ENCODE results near the gene DBF4.
"Not testable (repeated sequence)": the region's sequence is repeated elsewhere in the genome, so short reads cannot be mapped to it uniquely, and the experiment has no call there.

Gene DBF4, protein sequence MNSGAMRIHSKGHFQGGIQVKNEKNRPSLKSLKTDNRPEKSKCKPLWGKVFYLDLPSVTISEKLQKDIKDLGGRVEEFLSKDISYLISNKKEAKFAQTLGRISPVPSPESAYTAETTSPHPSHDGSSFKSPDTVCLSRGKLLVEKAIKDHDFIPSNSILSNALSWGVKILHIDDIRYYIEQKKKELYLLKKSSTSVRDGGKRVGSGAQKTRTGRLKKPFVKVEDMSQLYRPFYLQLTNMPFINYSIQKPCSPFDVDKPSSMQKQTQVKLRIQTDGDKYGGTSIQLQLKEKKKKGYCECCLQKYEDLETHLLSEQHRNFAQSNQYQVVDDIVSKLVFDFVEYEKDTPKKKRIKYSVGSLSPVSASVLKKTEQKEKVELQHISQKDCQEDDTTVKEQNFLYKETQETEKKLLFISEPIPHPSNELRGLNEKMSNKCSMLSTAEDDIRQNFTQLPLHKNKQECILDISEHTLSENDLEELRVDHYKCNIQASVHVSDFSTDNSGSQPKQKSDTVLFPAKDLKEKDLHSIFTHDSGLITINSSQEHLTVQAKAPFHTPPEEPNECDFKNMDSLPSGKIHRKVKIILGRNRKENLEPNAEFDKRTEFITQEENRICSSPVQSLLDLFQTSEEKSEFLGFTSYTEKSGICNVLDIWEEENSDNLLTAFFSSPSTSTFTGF

DNA sequence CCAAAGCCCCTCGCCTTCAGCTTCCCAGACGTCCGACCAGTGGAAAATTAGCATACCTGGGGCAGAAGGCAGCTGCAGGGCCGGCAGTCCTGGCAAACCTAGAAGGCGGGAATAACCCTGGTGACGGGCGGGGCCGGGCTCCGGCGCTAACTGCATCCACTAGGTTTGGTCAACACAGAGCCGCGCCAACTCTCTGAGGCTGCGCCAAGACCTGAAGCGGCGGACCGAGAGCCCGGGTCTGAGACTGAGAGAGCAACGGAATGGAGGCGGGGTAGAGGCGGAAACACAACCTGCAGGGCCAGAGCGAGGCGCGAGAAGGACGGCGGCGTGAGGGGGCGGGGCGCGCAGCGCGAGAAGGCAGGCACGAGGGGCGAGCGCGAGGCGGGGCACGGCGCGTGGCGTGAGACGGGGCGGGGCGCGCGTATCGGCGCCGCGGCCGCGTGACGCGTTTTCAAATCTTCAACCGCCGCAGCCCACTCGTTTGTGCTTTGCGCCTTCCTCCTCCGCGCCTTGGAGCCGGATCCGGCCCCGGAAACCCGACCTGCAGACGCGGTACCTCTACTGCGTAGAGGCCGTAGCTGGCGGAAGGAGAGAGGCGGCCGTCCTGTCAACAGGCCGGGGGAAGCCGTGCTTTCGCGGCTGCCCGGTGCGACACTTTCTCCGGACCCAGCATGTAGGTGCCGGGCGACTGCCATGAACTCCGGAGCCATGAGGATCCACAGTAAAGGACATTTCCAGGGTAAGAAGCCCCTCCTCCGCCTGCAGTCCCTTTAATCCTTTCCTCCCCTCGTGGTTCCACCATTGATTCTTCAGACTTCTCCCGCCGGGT lies at the start of gene DBF4, which contains the start of gene SLC25A40:
Gene DBF4 (plus strand): TSS at position 454 of the 829 bp plus-strand sequence. CDS start 240 bp downstream, at position 694.
Gene SLC25A40 (minus strand): TSS at position 321 of the 829 bp plus-strand sequence. CDS start 17,633 bp downstream, outside the sequence.
- DNase-seq (ENCODE audit: low read depth): peak; percentile 92

DNA sequence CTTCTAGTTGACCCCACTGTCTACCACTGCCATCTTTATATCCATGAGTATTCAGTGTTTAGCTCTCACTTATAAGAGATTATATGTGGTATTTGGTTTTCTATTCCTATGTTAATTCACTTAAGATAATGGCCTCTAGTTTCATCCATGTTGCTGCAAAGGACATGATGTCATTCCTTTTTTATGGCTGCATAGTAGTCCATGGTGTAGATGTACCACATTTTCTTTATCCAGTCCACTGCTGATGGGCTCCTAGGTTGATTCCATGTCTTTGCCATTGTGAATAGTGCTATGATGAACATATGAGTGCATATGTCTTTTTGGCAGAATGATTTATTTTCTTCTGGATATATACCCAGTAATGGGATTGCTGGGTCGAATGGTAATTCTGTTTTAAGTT lies 47.9 kb upstream of the DBF4 start:
- DNase-seq (ENCODE audit: low read depth): not testable (repeated sequence)

DNA sequence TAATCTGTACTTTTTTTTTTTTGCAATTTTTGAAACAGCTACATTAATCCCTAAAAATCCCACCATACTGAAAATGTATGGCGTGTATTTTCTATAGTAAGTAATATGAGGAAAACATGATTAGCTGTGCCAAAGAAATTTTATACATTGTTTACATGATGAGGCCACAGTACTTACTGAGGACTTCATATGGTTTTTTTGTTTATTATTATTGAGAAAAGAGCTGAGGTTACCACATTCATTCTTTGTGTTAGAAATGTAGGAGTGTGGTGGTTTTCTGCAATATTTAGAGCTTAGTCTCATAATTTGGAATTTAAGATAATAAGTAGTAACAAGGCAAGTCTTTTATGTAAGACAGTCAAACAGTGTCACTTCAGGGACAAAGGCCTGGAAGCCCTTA lies 45.2 kb upstream of the DBF4 start:
- DNase-seq (ENCODE audit: low read depth): peak; percentile 14

DNA sequence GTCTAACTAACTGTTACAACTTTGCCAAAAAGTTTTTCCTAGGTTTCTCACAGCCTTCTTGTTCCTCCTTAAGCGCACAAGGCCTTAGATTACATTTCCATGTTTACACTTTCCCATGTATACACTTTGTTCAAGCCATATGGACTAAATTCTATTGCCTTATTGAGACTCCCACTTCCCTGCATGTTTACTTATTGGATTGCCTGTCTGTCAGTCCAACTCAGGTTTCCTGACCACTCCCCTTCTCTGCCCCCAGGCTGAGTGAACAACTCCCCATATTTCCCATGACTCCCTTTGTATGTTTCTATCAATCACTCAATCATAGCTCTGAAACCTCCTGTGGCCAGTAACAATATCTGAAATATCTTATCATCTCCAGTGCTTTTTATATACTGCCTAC lies 43.2 kb upstream of the DBF4 start:
- no peak for DNase-seq (ENCODE audit: low read depth)

DNA sequence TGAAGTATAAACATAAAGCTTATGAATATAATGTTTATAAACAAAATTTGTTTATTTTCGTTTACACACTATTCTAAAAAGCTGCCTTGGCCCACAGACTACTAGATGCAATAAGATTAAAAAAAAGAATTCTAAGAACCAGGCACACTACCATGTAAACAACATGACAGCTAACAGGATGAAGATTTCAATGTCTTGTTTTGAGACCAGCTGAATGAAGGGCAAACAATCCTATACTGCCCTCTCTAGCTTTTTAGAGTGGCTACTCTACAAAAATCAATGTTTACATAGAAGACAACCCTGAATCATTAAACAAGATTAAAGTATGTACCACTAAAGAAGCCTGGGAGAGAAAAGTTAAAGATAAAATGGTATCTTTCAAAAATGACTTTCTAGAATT lies 38.7 kb upstream of the DBF4 start:
- DNase-seq (ENCODE audit: low read depth): no peak

DNA sequence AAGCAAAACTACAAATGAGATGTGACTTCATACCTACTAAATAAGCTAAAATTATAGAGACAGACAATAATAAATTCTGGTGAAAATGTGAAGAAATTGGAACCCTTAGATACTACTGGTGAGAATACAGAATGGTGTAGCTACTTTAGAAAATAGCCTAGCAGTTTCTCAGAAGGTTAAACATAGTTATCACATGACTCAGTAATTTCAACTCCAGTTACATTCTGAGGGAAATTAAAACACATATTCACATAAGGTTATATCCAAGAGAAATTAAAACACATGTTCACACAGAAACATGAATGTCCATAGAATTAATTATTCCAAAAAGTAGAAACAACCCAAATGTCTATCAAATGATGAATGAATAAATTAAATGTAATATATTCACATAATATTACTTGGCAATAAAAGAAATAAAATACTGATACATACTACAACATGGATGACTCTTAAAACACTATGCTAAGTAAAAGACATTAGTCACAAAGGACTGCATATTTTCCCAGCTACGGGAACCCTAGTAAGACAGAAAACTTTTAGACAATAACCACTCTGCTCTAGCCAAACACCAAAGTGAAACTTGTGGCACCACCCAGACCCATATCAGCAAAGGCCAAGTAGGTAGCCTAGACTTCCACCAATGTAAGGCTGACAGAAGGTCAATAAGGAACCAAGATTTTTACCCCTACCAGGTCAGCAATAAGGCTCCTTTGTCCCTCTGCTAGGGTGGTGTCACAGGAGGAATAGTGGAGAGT lies 25.3 kb upstream of the DBF4 start:
- no peak for DNase-seq (ENCODE audit: low read depth)

DNA sequence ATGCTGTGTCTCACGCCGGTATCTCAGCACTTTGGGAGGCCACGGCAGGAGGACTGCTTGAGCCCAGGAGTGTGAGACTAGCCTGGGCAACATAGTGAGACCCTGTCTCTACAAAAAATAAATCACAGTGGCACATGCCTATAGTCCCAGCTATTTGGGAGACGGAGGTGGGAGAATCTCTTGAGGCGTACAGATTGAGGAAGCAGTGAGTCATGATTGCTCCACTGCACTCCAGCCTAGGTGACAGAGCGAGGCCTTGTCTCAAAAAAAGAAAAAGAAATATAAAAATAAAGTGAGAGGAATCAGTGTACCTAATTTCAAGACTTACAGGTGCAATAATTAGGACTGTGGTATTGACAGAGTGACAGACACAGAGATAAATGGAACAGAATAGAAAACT lies 24.0 kb upstream of the DBF4 start:
- DNase-seq (ENCODE audit: low read depth): no peak

DNA sequence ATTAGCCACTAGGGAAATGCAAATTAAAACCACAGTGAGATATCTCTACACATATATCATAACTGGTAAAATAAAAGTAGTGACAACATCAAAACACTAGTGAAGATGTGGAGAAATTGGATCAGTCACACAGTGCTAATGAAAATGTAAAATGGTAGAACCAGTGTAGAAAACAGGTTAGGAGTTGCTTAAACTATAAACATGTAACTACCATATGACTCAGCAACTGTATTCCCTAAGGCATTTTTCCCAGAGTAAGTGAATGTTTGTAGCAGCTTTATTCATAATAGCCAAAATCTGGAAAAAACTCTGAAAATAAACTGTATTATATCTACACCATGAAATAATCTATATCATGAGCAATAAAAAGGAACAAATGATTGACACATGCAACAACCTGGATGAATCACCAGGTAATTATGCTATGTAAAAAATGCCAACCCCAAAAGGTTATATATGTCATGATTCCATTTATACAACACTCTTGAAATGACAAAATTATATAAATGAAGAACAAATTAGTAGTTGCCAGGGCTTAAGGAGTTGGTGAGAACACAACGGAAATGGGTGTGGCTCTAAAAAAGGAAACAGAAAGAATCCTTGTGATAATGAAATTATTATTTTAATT lies 22.9 kb upstream of the DBF4 start:
- peak; percentile 12 for DNase-seq (ENCODE audit: low read depth)

DNA sequence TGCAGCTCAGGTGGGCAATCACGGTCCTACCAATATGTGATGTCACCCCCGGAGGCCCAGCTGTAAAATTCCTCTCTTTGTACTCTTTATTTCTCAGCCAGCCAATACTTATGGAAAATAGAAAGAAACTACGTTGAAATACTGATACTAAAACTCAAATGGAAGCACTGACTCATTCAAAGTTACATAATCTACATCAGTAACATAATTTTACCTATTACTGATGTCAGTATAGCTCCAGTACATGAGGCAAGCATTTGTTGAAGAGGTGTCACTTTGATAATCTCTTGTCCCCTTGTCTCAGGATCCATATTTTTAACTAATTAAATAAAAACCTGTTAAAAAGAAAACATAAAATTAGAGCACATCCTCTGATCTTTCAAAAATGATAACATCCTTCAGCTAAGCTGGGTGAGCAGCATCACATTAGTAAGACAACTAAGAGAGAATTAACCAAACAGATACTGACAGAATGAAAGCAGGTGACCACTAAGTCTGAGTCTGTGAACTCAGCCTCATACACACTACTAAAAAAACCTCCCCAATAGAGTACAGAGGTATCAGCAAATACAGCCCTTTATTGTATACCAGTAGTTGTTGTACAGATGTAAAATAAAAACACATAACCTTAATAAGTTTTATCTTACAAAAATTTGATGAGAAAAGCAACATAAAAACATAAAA lies 17.7 kb upstream of the DBF4 start:
- no peak for DNase-seq (ENCODE audit: low read depth)

DNA sequence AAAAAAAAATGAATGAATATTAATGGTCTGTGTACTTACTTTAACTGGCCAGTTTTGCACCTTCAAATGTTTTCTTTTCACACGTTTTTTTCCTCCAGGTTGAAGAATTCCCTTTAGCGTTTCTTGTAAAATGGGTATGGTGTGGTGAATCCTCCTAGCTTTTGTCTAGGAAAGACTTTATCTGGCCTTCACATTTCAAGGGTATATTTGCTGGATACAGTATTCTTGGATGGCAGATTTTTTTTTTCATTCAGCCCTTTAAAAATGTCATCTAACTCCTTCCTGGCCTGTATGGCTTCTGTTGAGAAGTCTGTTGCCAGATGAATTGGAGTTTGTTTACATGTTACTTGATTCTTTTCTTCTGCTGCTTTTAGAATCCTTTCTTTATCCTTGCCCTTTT lies 10.2 kb upstream of the DBF4 start:
- DNase-seq (ENCODE audit: low read depth): no peak

DNA sequence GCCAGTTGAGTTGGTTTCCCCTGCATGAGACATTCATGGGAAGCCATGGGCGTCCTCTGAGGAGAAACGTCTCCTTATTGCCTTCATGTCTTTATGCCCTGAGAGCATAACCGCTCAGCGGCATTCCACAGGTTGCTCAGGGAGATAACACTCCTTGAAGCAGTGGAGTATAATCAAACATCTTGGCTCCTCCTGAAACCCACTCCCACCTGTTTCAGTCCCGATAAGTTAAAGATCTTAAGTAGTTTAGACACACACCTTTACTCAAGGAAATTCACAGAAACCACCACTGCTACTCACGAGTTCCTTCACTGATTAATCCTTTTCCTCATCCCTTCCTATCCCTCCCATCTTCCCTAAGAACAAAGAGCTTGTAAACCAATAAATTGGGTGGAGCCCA lies 9.8 kb upstream of the DBF4 start:
- DNase-seq (ENCODE audit: low read depth): not testable (repeated sequence)

DNA sequence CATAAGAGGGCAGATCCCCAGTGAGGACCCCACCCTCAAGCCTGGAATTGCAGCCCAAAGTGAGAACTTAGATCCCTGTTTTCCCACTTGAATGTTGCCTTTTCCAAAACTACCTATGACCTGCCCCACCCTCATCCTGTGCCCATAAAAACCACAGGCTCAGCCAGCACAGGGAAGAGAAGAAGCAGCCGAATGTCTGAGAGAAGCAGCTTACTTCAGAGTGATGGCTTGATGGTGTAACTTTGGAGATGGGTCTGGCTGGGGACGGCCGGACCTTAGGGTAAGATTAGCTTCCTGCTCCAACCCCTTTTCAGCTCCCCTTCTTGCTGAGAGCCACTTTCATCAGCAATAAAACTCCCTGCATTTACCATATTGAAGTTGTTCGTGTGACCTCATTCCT lies 5.8 kb upstream of the DBF4 start:
- DNase-seq (ENCODE audit: low read depth): no peak

DNA sequence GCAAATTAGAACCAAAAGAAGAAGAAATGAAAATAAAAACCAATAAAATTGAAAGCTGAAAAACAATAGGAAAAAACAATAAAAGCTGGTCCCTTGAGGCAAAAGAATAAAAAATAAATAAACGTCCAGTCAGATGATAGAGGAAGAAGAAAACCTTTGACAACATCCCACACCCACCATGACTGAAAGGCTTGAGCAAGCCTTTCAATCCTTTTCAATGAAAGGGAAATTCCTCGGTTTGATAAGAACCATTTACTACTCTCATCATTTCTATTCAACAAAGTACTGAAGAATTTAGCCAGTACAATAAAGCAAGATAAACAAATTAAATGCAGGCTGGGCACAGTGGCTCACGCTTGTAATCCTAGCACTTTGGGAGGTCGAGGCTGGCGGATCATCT lies 3.9 kb upstream of the DBF4 start:
- DNase-seq (ENCODE audit: low read depth): no peak

DNA sequence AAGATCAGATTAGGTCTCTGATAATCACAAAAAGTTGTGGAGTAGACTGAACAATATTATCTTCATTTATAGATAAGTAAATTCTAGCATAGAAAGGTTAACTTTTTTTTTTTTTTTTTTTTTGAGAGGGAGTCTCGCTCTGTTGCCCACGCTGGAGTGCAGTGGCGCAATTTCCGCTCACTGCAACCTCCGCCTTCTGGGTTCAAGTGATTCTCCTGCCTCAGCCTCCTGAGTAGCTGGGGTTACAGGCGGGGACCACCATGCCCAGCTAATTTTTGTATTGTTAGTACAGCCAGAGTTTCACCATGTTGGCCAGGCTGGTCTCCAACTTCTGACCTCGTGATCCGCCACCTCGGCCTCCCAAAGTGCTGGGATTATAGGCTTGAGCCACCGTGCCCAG lies 3.0 kb upstream of the DBF4 start:
- not testable (repeated sequence) for DNase-seq (ENCODE audit: low read depth)

DNA sequence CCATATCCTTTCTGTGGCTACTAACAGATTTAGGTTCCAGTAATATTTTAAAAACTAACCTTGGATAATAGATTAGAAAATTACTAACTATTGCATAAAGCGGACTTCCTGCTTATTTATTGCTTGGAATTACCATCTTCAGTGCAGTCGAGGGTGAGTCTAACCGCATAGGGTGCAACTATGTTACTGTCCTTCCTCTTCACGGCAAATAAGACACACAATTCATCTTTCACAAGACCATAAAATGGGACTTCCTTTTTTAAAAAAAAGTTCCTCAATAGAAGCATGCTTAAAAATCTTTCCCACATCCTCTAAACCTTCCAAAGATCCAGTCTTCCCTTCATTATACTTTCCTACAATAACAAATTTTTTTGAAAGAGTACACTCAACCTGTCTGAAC lies 2.2 kb upstream of the DBF4 start:
- DNase-seq (ENCODE audit: low read depth): peak; percentile 43

DNA sequence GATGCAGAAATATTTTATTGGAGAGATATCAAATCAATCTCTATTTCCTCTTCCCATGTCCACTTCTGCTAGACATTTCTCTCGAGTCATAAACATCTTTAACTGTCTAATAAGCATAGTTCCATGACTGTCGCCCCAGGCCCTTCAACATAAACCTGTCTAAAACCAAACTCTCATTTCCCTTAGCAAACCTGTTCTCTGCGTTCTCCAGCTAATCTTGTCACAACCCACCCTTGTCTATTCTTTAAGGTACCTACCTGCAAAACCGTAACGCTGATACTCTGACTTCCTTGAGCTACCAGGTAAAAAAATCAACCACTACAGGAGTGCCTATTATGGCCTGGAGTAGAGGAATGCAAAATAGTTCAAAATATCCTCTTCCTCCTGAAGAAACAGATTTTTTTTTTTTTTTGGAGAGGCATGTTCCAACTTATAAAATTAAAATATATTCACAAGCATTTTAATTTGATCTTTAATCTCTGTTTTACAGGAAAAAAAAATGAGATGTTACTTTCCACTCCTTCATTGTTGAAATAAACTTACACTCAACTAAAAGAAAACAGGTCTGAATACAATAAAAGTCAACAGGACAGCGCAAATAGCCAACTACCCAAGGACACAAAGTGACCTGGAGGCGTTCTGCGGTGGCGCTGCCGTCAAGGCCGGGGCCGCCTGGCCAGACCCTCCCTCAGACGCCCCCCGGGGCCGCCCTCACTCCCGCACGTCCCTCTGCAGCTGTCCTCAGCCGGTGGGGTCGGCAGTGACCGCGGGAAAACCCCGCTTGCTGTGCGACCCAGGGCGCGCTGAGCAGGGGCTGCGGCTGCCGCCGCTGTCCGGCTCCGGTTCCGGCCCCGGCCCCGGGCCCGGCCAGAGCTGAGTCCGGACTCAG lies 898 bp upstream of the DBF4 start:
- DNase-seq (ENCODE audit: low read depth): no peak

DNA sequence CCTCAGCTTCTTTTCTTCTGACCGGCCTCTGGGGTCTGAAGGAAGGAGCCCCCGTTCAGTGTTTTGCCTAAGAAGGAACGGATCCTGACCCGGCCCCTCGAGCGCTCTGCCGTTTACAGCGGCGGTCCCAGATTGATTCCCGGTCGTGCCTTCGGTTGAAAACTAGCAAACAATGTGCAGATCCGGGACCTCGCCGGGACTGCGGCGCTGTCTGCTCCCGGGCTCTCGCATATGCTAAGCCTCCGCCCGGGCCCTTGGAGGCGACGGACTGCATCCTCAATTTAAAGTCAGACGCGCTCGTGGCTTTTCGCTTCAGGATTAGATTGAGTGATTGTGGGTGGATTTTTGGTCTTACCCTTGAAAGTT lies 559 bp downstream of the DBF4 start:
- DNase-seq (ENCODE audit: low read depth): peak; percentile 60

DNA sequence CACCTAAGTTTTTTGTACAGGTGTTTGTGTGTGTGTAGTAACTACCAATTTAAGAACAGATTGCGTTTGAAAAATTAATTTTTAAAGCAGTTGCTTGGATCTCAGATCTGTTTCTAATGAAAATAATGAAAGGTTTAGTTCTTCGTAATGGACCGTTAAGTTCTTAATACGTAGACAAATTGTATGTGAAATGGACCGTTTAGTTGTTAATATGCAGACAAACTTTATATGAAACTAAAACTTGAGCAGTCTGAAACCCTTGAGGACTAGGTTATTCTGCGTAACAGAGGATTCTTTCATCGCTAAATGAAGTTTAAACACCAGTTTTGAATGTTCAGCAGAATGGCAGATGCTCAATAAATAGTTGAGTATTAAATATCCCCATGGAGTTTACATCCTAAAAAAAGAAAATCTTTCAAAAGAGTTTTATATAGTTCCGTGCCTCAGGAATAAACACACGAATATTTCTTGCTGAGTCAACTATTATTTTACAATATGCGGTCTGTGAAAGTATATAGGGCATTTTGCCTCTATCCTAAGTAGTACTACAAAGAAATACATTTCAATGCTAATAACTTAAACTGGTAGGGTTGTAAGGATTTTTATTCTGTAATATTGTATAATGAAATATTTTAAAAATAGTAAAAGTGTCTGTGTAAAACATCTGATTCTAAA lies 1.2 kb downstream of the DBF4 start:
- no peak for DNase-seq (ENCODE audit: low read depth)

DNA sequence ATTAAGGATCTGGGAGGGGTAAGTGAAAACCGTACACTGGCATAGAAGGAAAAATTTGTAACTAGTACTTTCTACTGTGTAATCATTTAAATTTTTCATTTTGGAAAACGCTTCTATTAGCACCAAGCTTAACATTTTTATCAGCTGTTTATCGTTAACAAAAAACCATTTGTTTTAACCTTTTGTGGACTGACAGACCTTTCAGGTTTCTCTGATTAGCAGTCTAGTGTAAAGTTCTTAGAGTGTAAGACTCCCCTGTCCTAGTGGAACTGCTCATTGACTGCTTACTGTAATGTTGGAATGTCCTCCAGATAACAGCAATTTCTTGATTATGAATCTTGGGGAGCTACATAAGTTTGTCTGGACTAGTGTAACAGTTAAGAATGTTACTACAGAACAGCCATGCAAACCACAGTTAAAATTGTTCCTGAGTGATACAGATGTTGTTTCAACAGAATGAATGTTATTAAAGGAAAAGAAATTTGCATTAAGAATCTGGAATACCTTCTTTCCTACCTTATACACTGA lies 2.0 kb downstream of the DBF4 start:
- DNase-seq (ENCODE audit: low read depth): peak; percentile 72
